Endothelial cell of hepatic sinusoid (primary cell): Measurements from ENCODE around the gene ADA.

Experiments
- in situ Hi-C: cut with HindIII; loops from 2 replicates; pipeline ENCODE4 v1.10.0; 2017; ENCODE audit warnings: low sequenced_read_pairs

Gene ADA

GRCh38 chr20:44627364-44628010, 24.0 kb downstream of the ADA start:
- in situ Hi-C loops: no loop called here

GRCh38 chr20:44626278-44626677, 25.2 kb downstream of the ADA start:
- in situ Hi-C loops: no loop called here

GRCh38 chr20:44625361-44625760, 26.1 kb downstream of the ADA start:
- in situ Hi-C loops: no loop called here

- in situ Hi-C loops: no loop called here
Observed at GRCh38 chr20:44624743-44625271, 26.7 kb downstream of the ADA start.

DNA sequence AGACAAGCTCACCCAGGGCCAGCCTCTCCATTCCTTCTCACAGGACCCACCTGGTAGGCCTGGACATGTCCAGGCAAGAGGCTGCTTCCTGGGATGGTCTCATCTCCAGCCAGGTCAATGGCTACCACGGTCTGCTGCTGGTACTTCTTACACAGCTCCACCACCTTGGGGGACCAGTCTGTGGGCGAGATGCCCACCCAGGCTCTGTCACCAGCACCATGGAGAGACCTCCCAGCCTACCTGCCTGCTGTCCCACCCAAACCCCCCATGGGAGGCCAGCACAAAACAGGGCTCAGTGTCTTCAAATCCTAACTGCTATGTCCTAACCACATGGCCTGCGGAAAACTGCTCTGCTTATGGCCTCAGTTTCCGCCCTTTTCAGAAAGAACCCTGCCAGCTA, 27.3 kb downstream of the ADA start:
- in situ Hi-C loops: no loop called here

- in situ Hi-C loops: no loop called here
Observed at GRCh38 chr20:44622501-44623270, 28.8 kb downstream of the ADA start.

DNA sequence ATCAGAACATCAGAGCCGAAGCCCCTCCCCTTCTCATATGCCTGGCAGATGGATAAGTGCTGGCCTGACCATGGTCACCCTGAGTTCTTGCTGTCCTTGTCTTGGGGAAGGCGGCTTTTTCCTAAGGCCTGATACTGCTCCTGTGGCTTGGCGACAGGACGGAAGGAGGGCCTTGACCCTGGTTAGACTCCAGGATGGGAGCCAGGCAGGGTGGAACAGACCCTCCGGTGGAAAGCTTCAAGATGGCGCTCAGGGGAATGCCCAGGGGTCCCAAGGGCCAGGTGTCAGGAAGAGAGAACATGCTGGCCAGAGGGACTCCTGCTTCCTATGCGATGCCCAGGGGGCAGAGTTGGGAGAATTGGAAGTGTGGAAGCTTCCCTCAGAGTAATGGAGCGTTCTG, 29.6 kb downstream of the ADA start:
- in situ Hi-C loops: no loop called here

DNA sequence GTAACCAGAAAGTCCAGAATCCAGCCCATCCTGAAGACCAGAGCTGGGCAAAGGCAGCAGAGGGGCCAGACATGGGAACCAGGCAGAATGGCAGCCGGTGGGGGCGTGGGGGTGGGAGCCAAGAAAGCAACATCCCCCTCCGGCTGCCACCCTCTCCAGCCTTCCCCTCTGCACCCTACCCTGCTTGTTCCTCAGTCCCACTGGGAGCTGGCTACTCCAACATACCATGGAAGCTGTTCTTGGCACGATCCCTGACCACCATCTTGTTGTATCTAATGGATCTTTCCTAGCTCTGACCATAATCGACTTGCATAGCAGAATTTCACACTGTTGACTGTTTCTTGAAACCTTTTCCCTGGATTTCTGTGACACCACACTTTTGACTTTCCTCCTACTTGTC, 30.2 kb downstream of the ADA start:
- in situ Hi-C loops: no loop called here

DNA sequence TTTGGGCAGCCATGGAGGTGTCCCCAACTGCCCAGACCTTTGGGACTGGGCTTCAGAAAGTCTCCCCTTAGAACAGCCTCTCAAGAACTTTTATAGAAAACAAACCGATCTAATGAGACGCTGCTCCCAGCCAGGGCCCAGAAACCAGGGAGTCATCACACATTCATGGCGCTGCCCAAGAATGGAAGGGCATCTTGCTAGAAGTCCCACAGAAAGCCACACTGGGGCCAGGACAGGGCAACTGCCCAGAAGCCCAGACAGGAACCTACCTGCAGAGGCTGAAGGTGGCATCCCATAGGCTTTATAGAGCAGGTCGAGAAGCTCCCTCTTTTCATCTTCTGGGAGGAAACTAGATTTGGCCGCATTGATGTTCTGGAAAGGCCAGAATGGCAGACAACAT, 31.5 kb downstream of the ADA start:
- in situ Hi-C loops: no loop called here

DNA sequence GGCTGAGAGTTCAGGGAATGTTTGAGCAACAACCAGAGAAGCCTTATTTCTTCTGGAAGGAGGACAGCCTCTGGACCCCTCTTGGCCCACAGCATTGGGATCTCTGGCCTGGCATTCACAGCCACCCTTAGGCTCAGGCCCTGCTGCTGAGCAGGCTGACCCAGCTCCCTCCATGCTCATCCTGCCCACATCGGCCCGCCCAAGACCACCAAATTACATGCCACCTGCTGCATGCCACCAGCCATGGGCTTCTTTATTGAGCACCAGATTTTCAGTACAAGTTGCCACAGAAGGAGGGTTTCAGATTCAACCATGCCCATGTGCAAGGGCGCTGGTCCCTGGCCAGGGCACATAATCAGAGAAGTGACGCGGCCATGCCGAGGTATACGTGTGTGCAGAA, 32.2 kb downstream of the ADA start:
- in situ Hi-C loops: loop anchor here (5.0 kb wide), 3 partner anchors 48 to 237 kb away; no protein-coding TSS in a partner anchor

GRCh38 chr20:44618318-44618731, 33.2 kb downstream of the ADA start:
- in situ Hi-C loops: loop anchor here (5.0 kb wide), 3 partner anchors 49 to 236 kb away; no protein-coding TSS in a partner anchor

- in situ Hi-C loops: loop anchor here (5.0 kb wide), 3 partner anchors 51 to 234 kb away; no protein-coding TSS in a partner anchor
Observed at GRCh38 chr20:44616604-44616964, 34.9 kb downstream of the ADA start.

DNA sequence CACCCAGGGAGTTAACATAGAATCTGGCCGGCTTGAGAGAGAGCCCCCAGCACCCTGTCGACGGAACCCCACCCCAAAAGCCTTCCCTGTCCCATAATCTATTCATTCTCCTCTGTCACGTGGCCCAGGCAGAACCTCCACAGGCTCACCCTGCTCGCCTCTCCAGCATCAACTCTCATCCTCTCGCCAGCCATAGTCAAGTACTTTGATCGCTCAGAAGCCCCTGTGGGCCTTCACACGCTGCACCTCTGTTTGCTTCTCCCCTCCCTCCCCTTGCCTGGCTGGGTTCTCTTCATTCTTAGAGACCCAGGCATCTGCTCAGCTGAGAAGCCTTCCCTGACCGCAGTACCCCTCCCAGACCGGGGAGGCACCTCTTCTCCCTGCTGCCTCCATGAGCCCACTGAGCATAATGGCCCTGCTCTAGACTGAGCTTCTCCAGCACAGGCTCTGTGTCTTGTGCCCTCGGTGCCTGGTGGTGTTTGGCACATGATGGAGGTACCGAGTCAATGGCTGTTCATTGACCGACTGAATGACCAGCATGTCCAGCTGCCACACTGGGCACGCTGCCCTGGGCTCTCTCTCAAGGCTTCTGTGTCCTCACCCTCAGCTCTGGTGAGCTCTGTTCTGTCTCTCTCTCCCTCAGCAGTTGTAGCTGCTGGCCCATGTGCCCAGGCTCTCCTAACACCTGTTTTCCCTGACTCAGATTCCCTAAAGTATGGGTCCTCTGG, 35.5 kb downstream of the ADA start:
- in situ Hi-C loops: loop anchor here (5.0 kb wide), 3 partner anchors 51 to 234 kb away; no protein-coding TSS in a partner anchor

GRCh38 chr20:44615169-44615791, 36.2 kb downstream of the ADA start:
- in situ Hi-C loops: loop anchor here (5.0 kb wide), 3 partner anchors 52 to 233 kb away; no protein-coding TSS in a partner anchor

- in situ Hi-C loops: no loop called here
Observed at GRCh38 chr20:44614525-44614924, 37.0 kb downstream of the ADA start.

- in situ Hi-C loops: no loop called here
Observed at GRCh38 chr20:44613575-44613974, 37.9 kb downstream of the ADA start.

GRCh38 chr20:44610313-44610962, 41.1 kb downstream of the ADA start:
- in situ Hi-C loops: no loop called here

DNA sequence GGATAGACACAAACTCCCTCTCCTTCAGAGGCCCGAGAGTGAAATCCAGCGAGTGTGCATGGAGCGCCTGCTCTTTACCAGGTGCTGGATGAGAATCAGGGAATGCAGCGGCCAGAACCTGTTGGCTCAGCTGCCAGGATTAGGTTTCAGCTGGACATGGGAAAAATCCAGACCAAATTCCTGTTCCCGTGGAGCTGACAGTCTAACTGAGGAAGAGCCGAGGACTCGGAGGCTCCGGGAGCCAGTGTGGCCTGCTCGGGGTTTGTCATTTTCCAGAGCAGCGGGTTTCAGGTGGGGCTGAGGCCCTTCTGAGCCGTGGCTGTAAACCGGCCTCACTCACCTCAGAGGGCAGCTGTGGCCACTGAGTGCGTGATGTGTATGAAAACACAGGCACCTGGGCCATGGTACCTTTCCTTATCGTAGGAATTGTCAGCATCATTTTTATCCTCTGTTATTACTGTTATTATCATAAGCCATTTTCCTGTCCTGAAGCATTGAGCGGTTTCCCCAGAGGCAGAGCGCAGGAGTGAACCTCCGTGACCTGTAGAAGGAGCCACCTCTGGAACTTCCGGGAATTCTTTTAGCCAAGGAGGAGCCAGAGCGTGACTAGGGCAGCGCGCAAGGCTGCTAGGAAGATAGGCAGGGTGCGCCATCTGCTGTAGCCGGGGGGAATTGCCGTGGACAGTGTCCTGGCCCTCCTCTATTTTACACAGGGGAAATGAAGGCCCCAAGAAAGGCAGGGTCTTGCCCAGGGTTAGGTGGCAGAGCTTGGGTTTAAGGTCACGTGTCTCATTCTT, 41.8 kb downstream of the ADA start:
- in situ Hi-C loops: no loop called here

DNA sequence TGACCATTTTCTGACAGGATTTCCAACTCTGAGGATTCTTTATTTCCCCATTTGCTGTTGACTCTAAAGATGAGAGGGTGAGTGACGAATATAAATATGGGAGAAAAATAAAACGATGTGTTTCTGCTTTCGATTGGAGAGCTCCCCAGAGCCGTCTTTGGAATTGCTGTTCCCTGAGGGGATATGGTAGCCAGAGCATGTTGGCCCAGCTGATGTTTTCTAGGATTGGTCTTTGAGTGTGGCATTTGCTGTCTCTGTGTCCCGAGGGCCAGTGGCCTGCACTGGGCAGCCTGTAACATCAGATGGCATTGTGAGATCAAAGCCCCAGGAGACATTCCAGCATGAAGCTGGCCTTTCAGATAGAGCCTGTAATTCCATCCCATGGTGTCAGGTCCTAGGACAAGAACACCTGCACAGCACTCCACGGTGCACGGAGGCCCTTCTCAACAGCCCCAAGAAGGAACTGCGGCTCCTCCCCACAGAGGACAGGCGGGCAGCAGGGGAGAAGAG, 42.4 kb downstream of the ADA start:
- in situ Hi-C loops: no loop called here
